Mononuclear cell (primary cell): ENCODE results near the gene LONRF3. TPM values are rescaled to one million over a fixed set of nuclear protein-coding genes. Genes with fewer than 3 reads are reported as not detected.

Experiments
- H3K27me3 ChIP-seq: 2 replicates; pipeline ENCODE4 v1.6.0; 2011; ENCODE audit warnings: low read length, control low read depth; ENCODE audit not compliant: insufficient read depth
- H3K4me1 ChIP-seq: 2 replicates; pipeline ENCODE4 v1.5.1; 2011; ENCODE audit warnings: mild to moderate bottlenecking, low read length, control low read depth; ENCODE audit not compliant: insufficient read depth
- H3K4me3 ChIP-seq: 2 replicates; pipeline ENCODE4 v1.5.1; 2011; ENCODE audit warnings: mild to moderate bottlenecking, low read length, moderate library complexity
- H3K9me3 ChIP-seq: 2 replicates; pipeline ENCODE4 v1.5.1; 2011; ENCODE audit warnings: low read depth, mild to moderate bottlenecking, control low read depth, low read length
- total RNA-seq: library from RNA; depleted of rRNA; stranded (reverse); fragments of >200 nt; gene quantifications from one replicate; pipeline ENCODE4 v1.2.3, GENCODE V29; 2012

LONRF3 gene
- total RNA-seq, 1 donor: 21.0 TPM

GRCh38 chrX:119041175-119041574 lies 66.8 kb downstream of the LONRF3 start:
- Histone ChIP-seq H3K4me1 (no peaks in the 10 kb centered on the region), H3K27me3 (no peaks in the 10 kb centered on the region), H3K4me3 (no peak overlapping the region), H3K9me3 (no peaks in the 10 kb centered on the region)

- Histone ChIP-seq H3K4me3 (no peak overlapping the region), H3K4me1 (no peaks in the 10 kb centered on the region), H3K27me3 (no peaks in the 10 kb centered on the region)
Observed at GRCh38 chrX:119042040-119042439, 67.6 kb downstream of the LONRF3 start.

DNA sequence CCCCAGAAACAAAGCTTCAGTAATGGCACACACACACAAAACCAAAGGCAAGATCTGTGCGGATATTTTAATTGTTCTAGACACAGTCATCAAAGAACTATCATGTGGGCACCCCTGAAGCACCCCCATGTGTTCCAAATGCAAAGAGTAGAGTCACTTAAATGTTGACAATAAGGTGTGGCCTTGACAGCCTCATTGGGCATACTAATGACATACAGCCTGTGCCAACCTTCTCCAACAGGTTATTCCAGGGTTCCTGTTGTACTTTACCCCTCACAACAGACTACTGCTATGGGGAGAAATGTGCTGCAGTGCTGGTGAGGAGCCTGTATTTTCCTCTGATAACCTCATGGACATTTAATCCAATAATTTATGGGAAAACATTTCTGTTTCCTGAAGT lies 68.6 kb downstream of the LONRF3 start:
- H3K27me3 ChIP-seq: no peaks in the 10 kb centered on the region
- no peaks in the 10 kb centered on the region for H3K9me3 ChIP-seq
- H3K4me1 ChIP-seq: no peaks in the 10 kb centered on the region
- H3K4me3 ChIP-seq: no peak overlapping the region

More at GRCh38 chrX:119042040-119042439, 67.6 kb downstream of the LONRF3 start:
- H3K9me3 ChIP-seq: no peaks in the 10 kb centered on the region

GRCh38 chrX:119045884-119046283 lies 71.5 kb downstream of the LONRF3 start:
- H3K4me1 ChIP-seq: no peaks in the 10 kb centered on the region
- H3K9me3 ChIP-seq: no peaks in the 10 kb centered on the region
- no peak overlapping the region for H3K4me3 ChIP-seq
- H3K27me3 ChIP-seq: no peaks in the 10 kb centered on the region

DNA sequence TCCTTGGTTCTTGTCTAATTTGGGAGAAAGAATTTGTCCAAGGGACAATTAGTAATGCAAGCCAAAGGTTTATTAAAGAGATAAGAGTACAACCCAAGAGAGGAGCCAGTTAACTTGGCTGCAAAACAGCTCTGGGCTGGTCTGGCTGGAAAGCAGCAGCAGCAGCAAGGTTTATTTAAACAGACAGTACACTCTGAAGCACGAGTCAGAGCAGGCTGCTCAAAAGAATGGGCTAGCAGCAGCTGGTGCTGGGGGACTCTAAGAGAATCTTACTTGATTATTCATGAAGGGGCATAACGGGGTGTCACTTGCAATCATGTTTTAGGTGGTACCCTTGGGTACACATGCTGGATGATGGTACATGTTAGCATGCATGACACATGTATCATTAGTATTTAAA lies 81.3 kb downstream of the LONRF3 start:
- H3K4me1 ChIP-seq: no peaks in the 10 kb centered on the region
- H3K9me3 ChIP-seq: no peaks in the 10 kb centered on the region
- H3K4me3 ChIP-seq: no peak overlapping the region

DNA sequence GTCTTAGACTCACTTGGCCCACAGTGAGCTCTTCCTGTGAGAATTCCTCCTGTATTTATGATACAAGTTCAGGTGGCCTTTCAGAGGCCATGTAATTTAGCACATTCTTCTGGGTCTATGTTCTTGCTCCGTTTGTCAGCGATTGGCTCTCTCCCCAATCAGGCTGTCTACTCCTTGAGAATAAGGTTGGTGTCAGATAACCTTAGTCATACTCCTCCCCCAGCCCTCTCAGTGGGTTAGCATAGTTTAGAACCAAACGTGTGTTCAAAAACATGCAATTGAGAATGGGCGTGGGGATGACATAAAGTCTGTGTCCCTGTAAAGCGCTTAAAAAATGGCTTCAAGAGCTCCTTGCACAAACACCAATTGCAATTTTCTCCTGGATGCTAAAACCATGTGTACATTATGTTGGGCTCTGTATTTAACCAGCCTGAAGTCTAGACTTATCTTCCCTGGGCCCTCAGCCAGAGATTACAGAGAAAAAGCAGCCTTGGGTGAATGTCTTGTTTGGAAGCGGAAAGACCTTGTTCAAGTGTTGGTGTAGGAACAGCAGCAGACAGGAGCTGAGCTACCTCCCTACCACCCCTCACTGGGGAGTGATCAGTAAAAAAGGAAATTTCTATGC lies 88.4 kb downstream of the LONRF3 start:
- H3K4me3 ChIP-seq: no peak overlapping the region
- H3K9me3 ChIP-seq: no peaks in the 10 kb centered on the region
- H3K27me3 ChIP-seq: no peaks in the 10 kb centered on the region
- H3K4me1 ChIP-seq: no peaks in the 10 kb centered on the region

More for the DNA sequence above, 81.3 kb downstream of the LONRF3 start:
- H3K27me3 ChIP-seq: no peaks in the 10 kb centered on the region

- H3K9me3 ChIP-seq: no peaks in the 10 kb centered on the region
- no peaks in the 10 kb centered on the region for H3K4me1 ChIP-seq
- no peak overlapping the region for H3K4me3 ChIP-seq
- no peaks in the 10 kb centered on the region for H3K27me3 ChIP-seq
Observed at GRCh38 chrX:119063428-119063827, 89.0 kb downstream of the LONRF3 start.

GRCh38 chrX:119067023-119067739 lies 92.8 kb downstream of the LONRF3 start:
- Histone ChIP-seq H3K9me3 (no peaks in the 10 kb centered on the region), H3K27me3 (no peaks in the 10 kb centered on the region), H3K4me1 (no peaks in the 10 kb centered on the region), H3K4me3 (no peak overlapping the region)

Other genes starting within 250 kb of the LONRF3 start
- 39.3 TPM for gene IL13RA1, start 247.0 kb upstream of the LONRF3 start, total RNA-seq
- gene ZCCHC12, start 150.8 kb upstream of the LONRF3 start, total RNA-seq: not detected
- gene CT47C1, start 98.4 kb downstream of the LONRF3 start, total RNA-seq: not detected
- not detected for gene KIAA1210, start 153.2 kb downstream of the LONRF3 start, total RNA-seq